Ishikawa (cell line): ENCODE data around the gene NTN1.
A peak's percentile ranks its signal among the peaks of the same experiment; 100 is the strongest.

ENCODE experiments used
- CEBPB ChIP-seq: IDR thresholded peaks from 2 replicates; pipeline ENCODE4 v1.6.1; 2012
- CREB1 ChIP-seq: IDR thresholded peaks from 2 replicates; pipeline ENCODE4 v1.6.1; 2012; ENCODE audit warnings: low read depth
- EGR1 ChIP-seq: IDR thresholded peaks from 2 replicates; pipeline ENCODE4 v1.6.1; 2012
- EP300 ChIP-seq: IDR thresholded peaks from 2 replicates; pipeline ENCODE4 v1.6.1; 2012; ENCODE audit warnings: borderline replicate concordance
- FOXM1 ChIP-seq: IDR thresholded peaks from 2 replicates; pipeline ENCODE4 v1.6.1; 2012; ENCODE audit warnings: low read depth, borderline replicate concordance
- MAX ChIP-seq: IDR thresholded peaks from 2 replicates; pipeline ENCODE4 v1.6.1; 2012
- NFIC ChIP-seq: IDR thresholded peaks from 2 replicates; pipeline ENCODE4 v1.6.1; 2012
- RAD21 ChIP-seq: IDR thresholded peaks from 2 replicates; pipeline ENCODE4 v1.6.1; 2012; ENCODE audit warnings: low read depth
- REST ChIP-seq: IDR thresholded peaks from 2 replicates; pipeline ENCODE4 v1.6.1; 2012; ENCODE audit warnings: low read depth, mild to moderate bottlenecking
- TAF1 ChIP-seq: IDR thresholded peaks from 2 replicates; pipeline ENCODE4 v1.6.1; 2012; ENCODE audit warnings: low read depth, mild to moderate bottlenecking
- TCF12 ChIP-seq: IDR thresholded peaks from 2 replicates; pipeline ENCODE4 v1.6.1; 2012; ENCODE audit warnings: low read depth
- TEAD4 ChIP-seq: IDR thresholded peaks from 2 replicates; pipeline ENCODE4 v1.6.1; 2012
- USF1 ChIP-seq: IDR thresholded peaks from 2 replicates; pipeline ENCODE4 v1.6.1; 2012
- YY1 ChIP-seq: IDR thresholded peaks from 2 replicates; pipeline ENCODE4 v1.6.1; 2012; ENCODE audit warnings: low read depth
- ZBTB7A ChIP-seq: IDR thresholded peaks from 2 replicates; pipeline ENCODE4 v1.6.1; 2012; ENCODE audit warnings: low read depth

NTN1 gene

GRCh38 chr17:9285602-9286427, 264.5 kb downstream of the NTN1 start:
- TF ChIP-seq REST = no peak
- TF ChIP-seq MAX = no peak
- TF ChIP-seq FOXM1 = no peak
- no peak for TF ChIP-seq EGR1

GRCh38 chr17:9286434-9286833, 265.1 kb downstream of the NTN1 start:
- TF ChIP-seq RAD21 = no peak
- no peak for TF ChIP-seq CREB1
- no peak for TF ChIP-seq EGR1
- TF ChIP-seq YY1 = no peak
- TF ChIP-seq TAF1 = no peak
- TF ChIP-seq USF1 = no peak
- TF ChIP-seq CEBPB = no peak
- no peak for TF ChIP-seq EP300
- no peak for TF ChIP-seq TCF12
- TF ChIP-seq ZBTB7A = no peak
- no peak for TF ChIP-seq FOXM1
- no peak for TF ChIP-seq MAX
- no peak for TF ChIP-seq NFIC
- no peak for TF ChIP-seq TEAD4
- TF ChIP-seq REST = no peak

GRCh38 chr17:9287306-9287705, 266.0 kb downstream of the NTN1 start:
- TF ChIP-seq RAD21 = no peak

GRCh38 chr17:9290226-9290613, 268.9 kb downstream of the NTN1 start:
- TF ChIP-seq NFIC (no peak), TAF1 (no peak), FOXM1 (no peak), EP300 (no peak), RAD21 (no peak), EGR1 (no peak), ZBTB7A (no peak), USF1 (no peak), CREB1 (no peak), CEBPB (no peak), MAX (no peak)

- TF ChIP-seq YY1 (no peak), ZBTB7A (no peak), RAD21 (peak; percentile 73)
These were observed 270.7 kb downstream of the NTN1 start for GRCh38 chr17:9291912-9292560.

- TF ChIP-seq EGR1 (no peak), TAF1 (no peak), TEAD4 (no peak), YY1 (no peak), MAX (no peak), ZBTB7A (no peak), CEBPB (no peak)
These were observed 271.2 kb downstream of the NTN1 start for GRCh38 chr17:9292561-9292941.
